Lower lobe of right lung (tissue), 2 donors: ENCODE data around the gene MAP3K5. TPM values are rescaled to one million over a fixed set of nuclear protein-coding genes. Genes with fewer than 3 reads are reported as not detected.

Experiments used
- ATAC-seq, 2 donors: fragments of 200-7000 bp; cut with Tn5 transposase; one replicate each; pipeline ENCODE4 v1.9.1; 2020 to 2022; ENCODE audit warnings: mild to moderate bottlenecking in 2 of 2, moderate library complexity in 2 of 2
- DNase-seq: peaks from one replicate; pipeline ENCODE4 v3.0.0-alpha.2; 2020
- H3K27ac ChIP-seq: fragments of 200-600 bp; one replicate; pipeline ENCODE4 v1.8.0; 2022
- H3K27me3 ChIP-seq: fragments of 200-600 bp; one replicate; pipeline ENCODE4 v1.8.0; 2022; ENCODE audit warnings: low read depth
- H3K36me3 ChIP-seq: fragments of 200-600 bp; one replicate; pipeline ENCODE4 v1.8.0; 2022; ENCODE audit warnings: mild to moderate bottlenecking
- H3K4me1 ChIP-seq: fragments of 200-600 bp; one replicate; pipeline ENCODE4 v1.8.0; 2022
- H3K4me3 ChIP-seq: fragments of 200-600 bp; one replicate; pipeline ENCODE4 v1.8.0; 2022; ENCODE audit warnings: mild to moderate bottlenecking
- H3K9me3 ChIP-seq: fragments of 200-600 bp; one replicate; pipeline ENCODE4 v1.8.0; 2022
- CTCF ChIP-seq: fragments of 200-600 bp; IDR thresholded peaks from one replicate; pipeline ENCODE4 v1.8.0; 2022; ENCODE audit warnings: antibody characterized with exemption, mild to moderate bottlenecking
- intact Hi-C: fragments of 100-400 bp; cut with DNase I; formaldehyde crosslinking; loops from one replicate; pipeline ENCODE4 v1.11.0; 2022
- total RNA-seq: library from RNA; stranded (reverse); fragmentation: NEBNext Ultra II Directional; extraction: Animal tissue kit (Norgen Biotek cat#: 25700); gene quantifications from one replicate; pipeline ENCODE4 v1.2.1, GENCODE V29; 2021
- donor health status: DM: no; HTN: yes; CAD: no; lungs with severe emphysema.

The MAP3K5 gene
- total RNA-seq, 1 donor from 2014 or later, result 32.0 TPM

DNA sequence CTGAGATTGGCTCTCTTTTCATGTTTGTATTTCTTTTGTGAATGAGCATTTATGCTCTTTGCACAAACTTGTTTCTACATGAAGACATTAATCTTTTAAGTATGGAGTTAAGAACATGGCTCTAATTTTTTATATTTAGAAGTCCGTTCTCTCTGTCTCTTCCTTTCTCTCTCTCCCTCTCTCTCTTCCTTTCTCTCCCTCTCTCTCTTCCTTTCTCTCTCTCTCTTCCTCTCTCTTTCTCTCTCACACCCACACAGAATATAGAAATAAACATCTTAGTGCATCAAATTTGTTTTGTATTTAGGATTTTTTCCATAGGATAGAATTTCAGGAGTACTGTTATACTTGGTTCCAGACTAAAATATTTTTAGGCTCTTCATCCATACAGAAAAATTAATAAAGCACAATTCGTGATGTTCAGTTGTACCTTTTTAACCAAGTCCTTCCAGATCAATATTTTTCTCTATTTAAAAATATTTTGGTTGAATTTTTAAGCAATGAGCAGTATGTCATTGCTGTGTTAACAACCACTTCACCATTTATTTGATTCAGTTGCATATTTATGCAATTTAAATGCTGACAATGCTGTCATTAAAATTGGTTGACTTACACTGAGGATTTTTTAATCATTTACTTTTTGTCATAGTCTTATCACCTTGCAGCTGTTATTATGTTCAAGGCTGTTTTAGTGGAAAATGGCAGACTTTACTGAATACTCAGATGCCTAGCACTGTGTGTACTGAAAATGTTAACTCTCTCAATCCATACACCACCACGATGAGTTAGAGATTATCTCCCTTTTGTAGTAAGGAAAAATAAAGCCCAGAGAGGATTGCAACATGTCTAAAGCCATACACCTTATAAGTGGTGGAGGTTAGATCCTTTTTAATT, 129.7 kb downstream of the MAP3K5 start:
- no peak overlapping the region for H3K27ac ChIP-seq
- ATAC-seq (no peak), DNase-seq (no peak)
- TF ChIP-seq CTCF, result no peak
- H3K9me3 ChIP-seq, result no peaks in the 10 kb centered on the region
- no peak overlapping the region for H3K4me3 ChIP-seq
- intact Hi-C loops, result no loop called here
- H3K36me3 ChIP-seq, result peaks cover 19% of the 10 kb centered on the region
- H3K27me3 ChIP-seq, result no peaks in the 10 kb centered on the region
- H3K4me1 ChIP-seq, result no peaks in the 10 kb centered on the region

DNA sequence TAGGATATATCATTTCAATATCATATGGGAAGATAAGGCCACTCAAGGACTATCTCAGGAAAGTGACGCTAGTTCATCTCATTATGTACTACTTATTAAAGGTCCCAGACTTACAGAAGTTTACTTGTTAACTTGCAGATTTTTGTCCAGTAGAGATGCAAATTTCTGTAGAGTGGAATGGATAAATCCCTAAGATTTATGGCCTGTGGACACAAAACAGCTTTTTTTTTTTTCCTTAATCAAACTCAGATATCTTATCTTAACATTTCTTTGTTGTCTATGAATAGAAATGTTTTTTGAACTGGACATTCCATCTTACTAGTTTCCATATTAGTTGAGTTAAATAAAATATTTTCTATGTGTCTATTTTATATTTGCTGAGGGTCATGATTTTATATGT, 131.6 kb downstream of the MAP3K5 start:
- DNase-seq, result no peak
- TF ChIP-seq CTCF, result no peak
- intact Hi-C loops, result no loop called here
- Histone ChIP-seq H3K36me3 (peaks cover 20% of the 10 kb centered on the region), H3K9me3 (no peaks in the 10 kb centered on the region), H3K27me3 (no peaks in the 10 kb centered on the region), H3K4me3 (no peak overlapping the region), H3K27ac (no peak overlapping the region), H3K4me1 (no peaks in the 10 kb centered on the region)
- ATAC-seq, result no peak

DNA sequence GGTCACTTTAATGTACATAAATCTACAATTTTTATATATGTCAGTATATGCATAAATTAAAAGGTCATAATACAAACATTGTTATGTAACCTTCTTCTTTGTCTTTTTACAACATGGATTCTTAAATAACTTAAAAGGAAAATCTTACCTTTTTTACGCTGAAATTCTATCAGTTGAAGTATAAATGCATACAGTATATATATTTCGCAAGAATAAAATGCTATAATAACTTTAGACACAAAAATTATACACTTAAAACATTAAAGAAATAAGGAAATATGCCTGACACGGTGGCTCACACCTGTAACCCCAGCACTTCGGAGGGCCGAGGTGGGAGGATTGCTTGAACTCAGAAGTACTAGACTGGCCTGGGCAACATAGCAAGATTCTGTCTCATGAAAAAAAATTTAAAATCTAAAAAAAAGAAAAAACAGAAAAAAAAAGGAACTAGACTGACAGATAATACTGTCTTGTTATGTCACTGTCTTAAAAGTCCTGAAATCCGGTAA, 132.2 kb downstream of the MAP3K5 start:
- no peaks in the 10 kb centered on the region for H3K27me3 ChIP-seq
- intact Hi-C loops, result no loop called here
- no peak for DNase-seq
- H3K27ac ChIP-seq, result no peak overlapping the region
- H3K4me3 ChIP-seq, result no peak overlapping the region
- no peaks in the 10 kb centered on the region for H3K4me1 ChIP-seq
- ATAC-seq, result no peak
- H3K9me3 ChIP-seq, result no peaks in the 10 kb centered on the region
- H3K36me3 ChIP-seq, result peaks cover 20% of the 10 kb centered on the region
- no peak for TF ChIP-seq CTCF

DNA sequence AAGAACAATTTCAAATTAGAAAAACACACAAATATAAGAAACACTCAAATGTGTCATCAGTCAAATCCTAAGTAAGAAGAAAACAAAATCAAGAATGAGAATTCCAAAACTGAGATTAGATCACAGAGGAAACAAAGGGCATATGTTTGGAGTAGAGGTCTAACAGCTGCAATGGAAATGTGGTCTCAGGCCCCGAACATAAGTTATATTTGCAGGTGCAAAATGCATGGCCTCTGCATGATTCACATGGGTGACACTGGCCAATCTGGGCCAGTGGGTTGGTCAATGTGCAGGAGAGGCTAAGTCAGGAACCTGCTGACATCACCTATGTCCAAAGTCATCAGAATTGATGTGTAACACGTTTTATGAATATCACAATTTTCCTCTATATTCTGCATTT, 133.6 kb downstream of the MAP3K5 start:
- H3K27me3 ChIP-seq, result no peaks in the 10 kb centered on the region
- intact Hi-C loops, result no loop called here
- no peak overlapping the region for H3K4me3 ChIP-seq
- H3K27ac ChIP-seq, result no peak overlapping the region
- TF ChIP-seq CTCF, result no peak
- ATAC-seq (no peak), DNase-seq (no peak)
- H3K36me3 ChIP-seq, result peaks cover 20% of the 10 kb centered on the region
- H3K9me3 ChIP-seq, result no peaks in the 10 kb centered on the region
- no peaks in the 10 kb centered on the region for H3K4me1 ChIP-seq

DNA sequence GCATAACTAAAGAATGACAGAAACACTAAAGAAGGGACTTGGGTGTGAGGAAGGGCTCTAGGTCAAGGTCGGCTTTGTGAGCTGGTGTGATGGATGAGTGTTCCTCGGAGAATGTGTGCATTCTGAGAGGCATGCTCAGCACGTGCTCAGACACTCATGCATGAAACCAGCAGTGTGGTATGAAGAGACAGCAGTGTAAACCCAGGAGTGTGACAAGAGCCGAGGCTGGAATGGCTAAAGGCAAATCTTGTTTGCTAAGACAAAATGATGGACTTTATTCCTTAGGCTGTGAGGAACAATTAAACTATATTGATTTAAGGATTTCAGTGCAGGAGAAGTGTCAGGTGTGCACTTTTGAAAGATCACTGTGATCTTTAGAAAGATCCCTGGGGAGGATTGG, 134.6 kb downstream of the MAP3K5 start:
- TF ChIP-seq CTCF, result no peak
- intact Hi-C loops, result no loop called here
- Histone ChIP-seq H3K27ac (no peak overlapping the region), H3K36me3 (peaks cover 20% of the 10 kb centered on the region), H3K4me3 (no peak overlapping the region), H3K27me3 (no peaks in the 10 kb centered on the region), H3K9me3 (no peaks in the 10 kb centered on the region), H3K4me1 (no peaks in the 10 kb centered on the region)
- ATAC-seq (no peak), DNase-seq (no peak)
